ENCODE results near the gene TRIP12. TPM values are rescaled to one million over a fixed set of nuclear protein-coding genes. Genes with fewer than 3 reads are reported as not detected.

Gene TRIP12
- total and polyA plus RNA-seq, 2 donors (not counting 3 experiments of a cell fraction or from before 2014, with no cell fraction given): 53.8 to 278 TPM

DNA sequence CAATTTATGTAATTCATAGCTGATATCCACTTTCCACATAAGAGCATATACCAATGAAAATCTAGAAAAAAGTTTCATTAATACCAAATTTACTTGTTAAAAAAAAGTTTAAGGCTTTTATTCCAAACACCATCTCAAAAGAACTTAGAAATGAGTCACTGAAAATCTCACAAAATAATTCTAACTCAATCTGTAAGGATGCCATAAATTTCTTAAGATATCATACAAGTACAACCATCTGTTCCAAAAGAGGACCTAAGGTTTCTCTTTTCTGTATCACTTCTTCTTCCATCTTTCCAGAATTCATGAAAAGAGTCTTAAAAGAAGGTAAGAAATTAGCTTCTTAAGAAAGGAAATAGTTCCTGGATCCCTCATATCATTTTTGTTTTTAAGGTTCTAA lies 60.4 kb downstream of the TRIP12 start:
- Histone ChIP-seq H3K4me1 (ENCODE audit: control insufficient read depth, extremely low read depth, insufficient read depth, low read length) (no peaks in the 10 kb centered on the region), H3K4me3 (replicated peaks in 1 of 3; ENCODE audit: insufficient read depth in 1 of 3, low read depth in 1 of 3, low read length in 3 of 3) (no peak overlapping the region), H3K36me3 (ENCODE audit: control insufficient read depth in 2 of 2, extremely low read depth in 1 of 2, insufficient read depth in 2 of 2, low read length in 2 of 2) (peaks cover 6 to 9% of the 10 kb centered on the region in 2 experiments), H3K9ac (replicated peaks; ENCODE audit: extremely low read depth, insufficient read depth, low read length) (no peak overlapping the region), H3K9me1 (replicated peaks; ENCODE audit: control insufficient read depth, extremely low read depth, insufficient read depth, low read length) (no peaks in the 10 kb centered on the region), H2AFZ (ENCODE audit: low read depth, low read length) (no peak overlapping the region), H3K27ac (ENCODE audit: insufficient read depth, low read depth, low read length) (no peak overlapping the region), H4K20me1 (replicated peaks; ENCODE audit: control insufficient read depth, extremely low read depth, insufficient read depth, low read length) (peaks cover 20% of the 10 kb centered on the region), H3K27me3 (ENCODE audit: control insufficient read depth in 2 of 2, insufficient read depth in 2 of 2, low read length in 2 of 2) (no peaks in the 10 kb centered on the region), H3K4me2 (ENCODE audit: insufficient read depth, low read length) (no peak overlapping the region), H3K79me2 (ENCODE audit: control insufficient read depth, insufficient read depth, low read length) (peaks cover 83% of the 10 kb centered on the region), H3K9me3 (replicated peaks; ENCODE audit: control insufficient read depth, insufficient read depth, low read length) (no peaks in the 10 kb centered on the region)
- FAIRE-seq (no peak), DNase-seq (ENCODE audit: low read depth, low spot score) (no peak)
- TF ChIP-seq POLR2A (IDR thresholded peaks at IDR 0.05; ENCODE audit: low read depth, low read length): no peak
- no peak for TF ChIP-seq JUN (IDR thresholded peaks at IDR 0.05; ENCODE audit: borderline replicate concordance, insufficient read depth, insufficient read length, low read depth)
- no peak for TF ChIP-seq POLR2AphosphoS5 (IDR thresholded peaks at IDR 0.05; ENCODE audit: insufficient read depth, low read depth, low read length)
- TF ChIP-seq, protein P1, sequence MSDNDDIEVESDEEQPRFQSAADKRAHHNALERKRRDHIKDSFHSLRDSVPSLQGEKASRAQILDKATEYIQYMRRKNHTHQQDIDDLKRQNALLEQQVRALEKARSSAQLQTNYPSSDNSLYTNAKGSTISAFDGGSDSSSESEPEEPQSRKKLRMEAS (IDR thresholded peaks at IDR 0.05; ENCODE audit: insufficient read depth, insufficient read length): no peak
- TF ChIP-seq, protein P2, sequence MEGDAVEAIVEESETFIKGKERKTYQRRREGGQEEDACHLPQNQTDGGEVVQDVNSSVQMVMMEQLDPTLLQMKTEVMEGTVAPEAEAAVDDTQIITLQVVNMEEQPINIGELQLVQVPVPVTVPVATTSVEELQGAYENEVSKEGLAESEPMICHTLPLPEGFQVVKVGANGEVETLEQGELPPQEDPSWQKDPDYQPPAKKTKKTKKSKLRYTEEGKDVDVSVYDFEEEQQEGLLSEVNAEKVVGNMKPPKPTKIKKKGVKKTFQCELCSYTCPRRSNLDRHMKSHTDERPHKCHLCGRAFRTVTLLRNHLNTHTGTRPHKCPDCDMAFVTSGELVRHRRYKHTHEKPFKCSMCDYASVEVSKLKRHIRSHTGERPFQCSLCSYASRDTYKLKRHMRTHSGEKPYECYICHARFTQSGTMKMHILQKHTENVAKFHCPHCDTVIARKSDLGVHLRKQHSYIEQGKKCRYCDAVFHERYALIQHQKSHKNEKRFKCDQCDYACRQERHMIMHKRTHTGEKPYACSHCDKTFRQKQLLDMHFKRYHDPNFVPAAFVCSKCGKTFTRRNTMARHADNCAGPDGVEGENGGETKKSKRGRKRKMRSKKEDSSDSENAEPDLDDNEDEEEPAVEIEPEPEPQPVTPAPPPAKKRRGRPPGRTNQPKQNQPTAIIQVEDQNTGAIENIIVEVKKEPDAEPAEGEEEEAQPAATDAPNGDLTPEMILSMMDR (IDR thresholded peaks at IDR 0.05; ENCODE audit: extremely low read depth in 1 of 2, insufficient read depth in 1 of 2, low read depth in 1 of 2, low read length in 2 of 2): no peak
- TF ChIP-seq FOS (IDR thresholded peaks at IDR 0.05; ENCODE audit: borderline replicate concordance, insufficient read depth, low read length): no peak
- TF ChIP-seq EZH2 (IDR thresholded peaks at IDR 0.05; ENCODE audit: borderline replicate concordance, low read depth, low read length, severe bottlenecking): no peak
- TF ChIP-seq GATA2 (IDR thresholded peaks at IDR 0.05; ENCODE audit: insufficient read depth, insufficient read length, low read depth, low read length): no peak
- no peak for TF ChIP-seq MYC (IDR thresholded peaks at IDR 0.05; ENCODE audit: low read depth, low read length)
- intact Hi-C loops (cut with micrococcal nuclease) (no loop called here), dilution Hi-C loops (cut with MboI; ENCODE audit: extremely low pct_ligation_motif_present, low sequenced_read_pairs) (no loop called here)
- ChIA-PET POLR2A (interaction anchor here (1.1 kb wide), 1 partner anchor 9 kb away, joined by 3 read pairs; no protein-coding TSS in a partner anchor), CTCF (interaction anchor here (1.2 to 1.7 kb wide), 2 partner anchors 9 to 24 kb away, joined by 3 to 5 read pairs; no protein-coding TSS in a partner anchor)
- BruUV-seq (replicated peaks): no TSS peak
